Esophagus muscularis mucosa (tissue), 4 donors: ENCODE data around the gene CROT.

Experiments
- EP300 ChIP-seq: sonication (generic); formaldehyde crosslinking; IDR thresholded peaks from one replicate; pipeline ENCODE4 v1.6.1; 2017; ENCODE audit warnings: antibody characterized with exemption
- POLR2A ChIP-seq: fragments of 450-650 bp; IDR thresholded peaks from one replicate; pipeline ENCODE4 v1.6.1; 2017; ENCODE audit warnings: antibody characterized with exemption, moderate library complexity, mild to moderate bottlenecking, low read depth
- POLR2AphosphoS5 ChIP-seq, 2 donors: sonication (generic); formaldehyde crosslinking; IDR thresholded peaks; one replicate each; pipeline ENCODE4 v1.6.1; 2017; ENCODE audit warnings: antibody characterized with exemption in 2 of 2
- TF ChIP-seq, protein P1 (sequence below), 3 experiments: fragments of 200-600 bp in 2 of 3; fragments of 450-650 bp in 1 of 3; sonication (generic) in 2 of 3; IDR thresholded peaks; one replicate each; pipeline ENCODE4 v1.5.1; 2017 to 2019; ENCODE audit warnings: antibody characterized with exemption in 3 of 3, mild to moderate bottlenecking in 2 of 3, moderate library complexity in 1 of 3

- TF ChIP-seq, protein P1, sequence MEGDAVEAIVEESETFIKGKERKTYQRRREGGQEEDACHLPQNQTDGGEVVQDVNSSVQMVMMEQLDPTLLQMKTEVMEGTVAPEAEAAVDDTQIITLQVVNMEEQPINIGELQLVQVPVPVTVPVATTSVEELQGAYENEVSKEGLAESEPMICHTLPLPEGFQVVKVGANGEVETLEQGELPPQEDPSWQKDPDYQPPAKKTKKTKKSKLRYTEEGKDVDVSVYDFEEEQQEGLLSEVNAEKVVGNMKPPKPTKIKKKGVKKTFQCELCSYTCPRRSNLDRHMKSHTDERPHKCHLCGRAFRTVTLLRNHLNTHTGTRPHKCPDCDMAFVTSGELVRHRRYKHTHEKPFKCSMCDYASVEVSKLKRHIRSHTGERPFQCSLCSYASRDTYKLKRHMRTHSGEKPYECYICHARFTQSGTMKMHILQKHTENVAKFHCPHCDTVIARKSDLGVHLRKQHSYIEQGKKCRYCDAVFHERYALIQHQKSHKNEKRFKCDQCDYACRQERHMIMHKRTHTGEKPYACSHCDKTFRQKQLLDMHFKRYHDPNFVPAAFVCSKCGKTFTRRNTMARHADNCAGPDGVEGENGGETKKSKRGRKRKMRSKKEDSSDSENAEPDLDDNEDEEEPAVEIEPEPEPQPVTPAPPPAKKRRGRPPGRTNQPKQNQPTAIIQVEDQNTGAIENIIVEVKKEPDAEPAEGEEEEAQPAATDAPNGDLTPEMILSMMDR (IDR thresholded peaks at IDR 0.05) = no peak
- TF ChIP-seq EP300 (no peak), POLR2A (no peak), POLR2AphosphoS5 (IDR thresholded peaks at IDR 0.05) (no peak)
Measured at GRCh38 chr7:87359366-87359765, 13.9 kb downstream of the CROT start.
